Measurements from ENCODE around the gene LPO.

DNA sequence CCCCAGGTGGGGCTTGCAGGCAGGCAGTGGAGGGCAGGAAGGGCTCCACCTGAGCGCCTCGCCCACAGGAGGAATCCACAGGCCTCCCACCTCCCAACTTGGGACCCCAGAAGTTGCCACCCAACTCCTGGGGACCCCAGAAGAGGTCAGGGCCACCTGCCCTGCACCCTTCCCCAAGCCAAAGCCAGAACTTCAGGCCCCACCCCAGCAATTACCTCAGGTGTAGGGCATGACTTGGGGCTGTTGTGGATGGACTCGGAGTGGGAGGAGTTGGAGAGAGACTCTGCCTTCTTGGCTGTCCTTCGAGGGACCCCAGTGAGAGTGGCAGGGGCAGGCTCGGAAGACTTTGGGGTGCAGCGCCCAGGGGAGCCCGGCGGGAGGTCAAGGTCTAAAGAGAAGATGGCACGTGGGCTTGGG lies 79.7 kb downstream of the LPO start:
- TF ChIP-seq TAF1 (IDR thresholded peaks at IDR 0.05; ENCODE audit: low read depth) (no peak), NFIC (IDR thresholded peaks at IDR 0.05) (no peak), EP300 (IDR thresholded peaks at IDR 0.05; ENCODE audit: borderline replicate concordance) (no peak), CREB1 (IDR thresholded peaks at IDR 0.05; ENCODE audit: low read depth) (no peak), ZBTB7A (IDR thresholded peaks at IDR 0.05; ENCODE audit: low read depth) (no peak), CEBPB (IDR thresholded peaks at IDR 0.05) (no peak), EGR1 (IDR thresholded peaks at IDR 0.05) (no peak)
- TF ChIP-seq, protein P1, sequence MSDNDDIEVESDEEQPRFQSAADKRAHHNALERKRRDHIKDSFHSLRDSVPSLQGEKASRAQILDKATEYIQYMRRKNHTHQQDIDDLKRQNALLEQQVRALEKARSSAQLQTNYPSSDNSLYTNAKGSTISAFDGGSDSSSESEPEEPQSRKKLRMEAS (IDR thresholded peaks at IDR 0.05), result no peak
- TF ChIP-seq, protein P2, sequence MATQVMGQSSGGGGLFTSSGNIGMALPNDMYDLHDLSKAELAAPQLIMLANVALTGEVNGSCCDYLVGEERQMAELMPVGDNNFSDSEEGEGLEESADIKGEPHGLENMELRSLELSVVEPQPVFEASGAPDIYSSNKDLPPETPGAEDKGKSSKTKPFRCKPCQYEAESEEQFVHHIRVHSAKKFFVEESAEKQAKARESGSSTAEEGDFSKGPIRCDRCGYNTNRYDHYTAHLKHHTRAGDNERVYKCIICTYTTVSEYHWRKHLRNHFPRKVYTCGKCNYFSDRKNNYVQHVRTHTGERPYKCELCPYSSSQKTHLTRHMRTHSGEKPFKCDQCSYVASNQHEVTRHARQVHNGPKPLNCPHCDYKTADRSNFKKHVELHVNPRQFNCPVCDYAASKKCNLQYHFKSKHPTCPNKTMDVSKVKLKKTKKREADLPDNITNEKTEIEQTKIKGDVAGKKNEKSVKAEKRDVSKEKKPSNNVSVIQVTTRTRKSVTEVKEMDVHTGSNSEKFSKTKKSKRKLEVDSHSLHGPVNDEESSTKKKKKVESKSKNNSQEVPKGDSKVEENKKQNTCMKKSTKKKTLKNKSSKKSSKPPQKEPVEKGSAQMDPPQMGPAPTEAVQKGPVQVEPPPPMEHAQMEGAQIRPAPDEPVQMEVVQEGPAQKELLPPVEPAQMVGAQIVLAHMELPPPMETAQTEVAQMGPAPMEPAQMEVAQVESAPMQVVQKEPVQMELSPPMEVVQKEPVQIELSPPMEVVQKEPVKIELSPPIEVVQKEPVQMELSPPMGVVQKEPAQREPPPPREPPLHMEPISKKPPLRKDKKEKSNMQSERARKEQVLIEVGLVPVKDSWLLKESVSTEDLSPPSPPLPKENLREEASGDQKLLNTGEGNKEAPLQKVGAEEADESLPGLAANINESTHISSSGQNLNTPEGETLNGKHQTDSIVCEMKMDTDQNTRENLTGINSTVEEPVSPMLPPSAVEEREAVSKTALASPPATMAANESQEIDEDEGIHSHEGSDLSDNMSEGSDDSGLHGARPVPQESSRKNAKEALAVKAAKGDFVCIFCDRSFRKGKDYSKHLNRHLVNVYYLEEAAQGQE (IDR thresholded peaks at IDR 0.05; ENCODE audit: low read depth), result no peak
- TF ChIP-seq, protein P3, sequence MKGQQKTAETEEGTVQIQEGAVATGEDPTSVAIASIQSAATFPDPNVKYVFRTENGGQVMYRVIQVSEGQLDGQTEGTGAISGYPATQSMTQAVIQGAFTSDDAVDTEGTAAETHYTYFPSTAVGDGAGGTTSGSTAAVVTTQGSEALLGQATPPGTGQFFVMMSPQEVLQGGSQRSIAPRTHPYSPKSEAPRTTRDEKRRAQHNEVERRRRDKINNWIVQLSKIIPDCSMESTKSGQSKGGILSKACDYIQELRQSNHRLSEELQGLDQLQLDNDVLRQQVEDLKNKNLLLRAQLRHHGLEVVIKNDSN (IDR thresholded peaks at IDR 0.05), result no peak
